OCI-LY3 (cell line): ENCODE results near the gene KRT35.

Experiments used
- H2AFZ ChIP-seq: fragments of 200-600, 300-600 bp; shearing (Covaris generic); 2 replicates; pipeline ENCODE4 v1.6.0; 2014; ENCODE audit warnings: antibody characterized with exemption, low read depth, low read length
- H3K27ac ChIP-seq: fragments of 200-600, 300-600 bp; sonication (generic); 2 replicates; pipeline ENCODE4 v1.5.1; 2014; ENCODE audit warnings: mild to moderate bottlenecking, low read length, moderate library complexity, mixed read lengths
- H3K27me3 ChIP-seq: fragments of 200-600, 300-600 bp; sonication (generic); 2 replicates; pipeline ENCODE4 v1.6.1; 2014; ENCODE audit warnings: low read depth, low read length, mixed read lengths
- H3K36me3 ChIP-seq: fragments of 200-600, 300-600 bp; sonication (generic); replicated peaks from 2 replicates; pipeline ENCODE3; 2014; ENCODE audit warnings: low read depth, low read length, mixed read lengths
- H3K4me1 ChIP-seq: fragments of 300-600, 200-600 bp; sonication (generic); 2 replicates; pipeline ENCODE4 v1.6.1; 2014; ENCODE audit warnings: low read length, mixed read lengths
- H3K4me2 ChIP-seq: fragments of 200-600, 300-600 bp; sonication (generic); 2 replicates; pipeline ENCODE4 v1.6.1; 2014; ENCODE audit warnings: low read length, mixed read lengths
- H3K4me3 ChIP-seq: fragments of 300-600, 200-600 bp; sonication (generic); 2 replicates; pipeline ENCODE4 v1.5.1; 2014; ENCODE audit warnings: antibody characterized with exemption, mild to moderate bottlenecking, low read length, moderate library complexity
- H3K79me2 ChIP-seq: fragments of 300-600, 200-600 bp; shearing (Covaris generic); 2 replicates; pipeline ENCODE4 v1.6.1; 2014; ENCODE audit warnings: mild to moderate bottlenecking, low read length, mixed read lengths
- H3K9ac ChIP-seq: fragments of 300-600, 200-600 bp; shearing (Covaris generic); 2 replicates; pipeline ENCODE4 v1.6.0; 2014; ENCODE audit warnings: mild to moderate bottlenecking, low read length, moderate library complexity
- H3K9me3 ChIP-seq: fragments of 200-600, 300-600 bp; shearing (Covaris generic); 2 replicates; pipeline ENCODE4 v1.6.1; 2014; ENCODE audit warnings: low read length, mixed read lengths; ENCODE audit not compliant: insufficient read depth
- H4K20me1 ChIP-seq: fragments of 200-600, 300-600 bp; sonication (generic); 2 replicates; pipeline ENCODE4 v1.6.1; 2016; ENCODE audit warnings: low read length, mixed read lengths; ENCODE audit not compliant: insufficient read depth
- CTCF ChIP-seq: fragments of 200-600, 300-600 bp; sonication (generic); IDR thresholded peaks from 2 replicates; pipeline ENCODE4 v1.5.1; 2014; ENCODE audit warnings: antibody characterized with exemption, low read length, low read depth
- EZH2phosphoT487 ChIP-seq: fragments of 200-600 bp; shearing (Covaris generic); IDR thresholded peaks from 2 replicates; pipeline ENCODE4 v1.6.1; 2018; ENCODE audit warnings: antibody characterized with exemption, mixed run types, low read depth

Gene KRT35

GRCh38 chr17:41481036-41481435 lies at the start of gene KRT35:
Gene KRT35 (minus strand): TSS chr17:41481151. CDS start chr17:41481097, 54 bp downstream.
- Histone ChIP-seq H3K4me1 (peaks cover 10% of the 10 kb centered on the region), H3K36me3 (no peaks in the 10 kb centered on the region), H3K9me3 (no peaks in the 10 kb centered on the region), H3K4me2 (no peak within 1 kb of the TSS), H3K79me2 (no peaks in the 10 kb centered on the region), H3K4me3 (no peak within 1 kb of the TSS), H3K27ac (no peak within 1 kb of the TSS), H2AFZ (no peak within 1 kb of the TSS), H3K9ac (no peak within 1 kb of the TSS), H4K20me1 (no peaks in the 10 kb centered on the region), H3K27me3 (no peaks in the 10 kb centered on the region)
- TF ChIP-seq EZH2phosphoT487 (no peak), CTCF (no peak)

- H4K20me1 ChIP-seq = no peaks in the 10 kb centered on the region
- no peaks in the 10 kb centered on the region for H3K36me3 ChIP-seq
- no peak overlapping the region for H3K4me2 ChIP-seq
- no peaks in the 10 kb centered on the region for H3K79me2 ChIP-seq
- H3K4me1 ChIP-seq = no peaks in the 10 kb centered on the region
- no peak overlapping the region for H2AFZ ChIP-seq
- H3K27me3 ChIP-seq = peaks cover 22% of the 10 kb centered on the region; the same call in 1 of the 2 replicates
- no peak overlapping the region for H3K9ac ChIP-seq
- TF ChIP-seq CTCF (no peak), EZH2phosphoT487 (no peak)
- H3K9me3 ChIP-seq = no peaks in the 10 kb centered on the region
- no peak overlapping the region for H3K4me3 ChIP-seq
- H3K27ac ChIP-seq = no peak overlapping the region
Observed at GRCh38 chr17:41530062-41531048, 49.4 kb upstream of the KRT35 start.

- Histone ChIP-seq H3K9me3 (no peaks in the 10 kb centered on the region), H3K79me2 (no peaks in the 10 kb centered on the region), H4K20me1 (no peaks in the 10 kb centered on the region), H3K36me3 (no peaks in the 10 kb centered on the region), H3K27me3 (peaks cover 22% of the 10 kb centered on the region; the same call in 1 of the 2 replicates), H3K27ac (no peak overlapping the region), H3K4me3 (no peak overlapping the region), H2AFZ (no peak overlapping the region), H3K4me2 (no peak overlapping the region), H3K9ac (no peak overlapping the region), H3K4me1 (no peaks in the 10 kb centered on the region)
- no peak for TF ChIP-seq EZH2phosphoT487
- no peak for TF ChIP-seq CTCF
Observed at GRCh38 chr17:41529491-41529915, 48.6 kb upstream of the KRT35 start.

- no peaks in the 10 kb centered on the region for H4K20me1 ChIP-seq
- H3K36me3 ChIP-seq = no peaks in the 10 kb centered on the region
- no peaks in the 10 kb centered on the region for H3K9me3 ChIP-seq
- peaks cover 22% of the 10 kb centered on the region; the same call in 1 of the 2 replicates for H3K27me3 ChIP-seq
- H3K4me2 ChIP-seq = no peak overlapping the region
- no peak overlapping the region for H3K27ac ChIP-seq
- no peak overlapping the region for H2AFZ ChIP-seq
- TF ChIP-seq CTCF (no peak), EZH2phosphoT487 (no peak)
- no peaks in the 10 kb centered on the region for H3K4me1 ChIP-seq
- H3K9ac ChIP-seq = no peak overlapping the region
- H3K4me3 ChIP-seq = no peak overlapping the region
- H3K79me2 ChIP-seq = no peaks in the 10 kb centered on the region
Observed at GRCh38 chr17:41528959-41529353, 48.0 kb upstream of the KRT35 start.
